PFSK-1 (cell line): ENCODE results near the gene CUL4A.

ENCODE experiments used
- FOXP2 ChIP-seq: optimal IDR thresholded peaks from 2 replicates; pipeline ENCODE3; 2011; ENCODE audit warnings: borderline replicate concordance, control low read depth, inconsistent platforms; ENCODE audit not compliant: insufficient read depth; ENCODE audit errors: extremely low read length, extremely low read depth
- POLR2AphosphoS5 ChIP-seq: IDR thresholded peaks from 2 replicates; pipeline ENCODE4 v1.6.1; 2012; ENCODE audit warnings: low read depth, mild to moderate bottlenecking, control low read depth, low read length, moderate library complexity
- SIN3A ChIP-seq: IDR thresholded peaks from 2 replicates; pipeline ENCODE4 v1.6.1; 2012; ENCODE audit warnings: mild to moderate bottlenecking, low read length, moderate library complexity, borderline replicate concordance; ENCODE audit not compliant: insufficient read depth
- TAF1 ChIP-seq: IDR thresholded peaks from 2 replicates; pipeline ENCODE4 v1.6.1; 2012; ENCODE audit warnings: low read length, control low read depth, borderline replicate concordance; ENCODE audit not compliant: insufficient read depth
- TF ChIP-seq, protein P1 (sequence below), 2 experiments: IDR thresholded peaks; 2 replicates each; pipeline versions ENCODE4 v1.6.1 to v1.8.0; 2011 to 2012; ENCODE audit warnings: low read depth in 2 of 2, low read length in 2 of 2, control low read depth in 1 of 2, inconsistent platforms in 1 of 2, mild to moderate bottlenecking in 1 of 2, moderate library complexity in 1 of 2; ENCODE audit not compliant: insufficient read depth in 1 of 2

Gene CUL4A

DNA sequence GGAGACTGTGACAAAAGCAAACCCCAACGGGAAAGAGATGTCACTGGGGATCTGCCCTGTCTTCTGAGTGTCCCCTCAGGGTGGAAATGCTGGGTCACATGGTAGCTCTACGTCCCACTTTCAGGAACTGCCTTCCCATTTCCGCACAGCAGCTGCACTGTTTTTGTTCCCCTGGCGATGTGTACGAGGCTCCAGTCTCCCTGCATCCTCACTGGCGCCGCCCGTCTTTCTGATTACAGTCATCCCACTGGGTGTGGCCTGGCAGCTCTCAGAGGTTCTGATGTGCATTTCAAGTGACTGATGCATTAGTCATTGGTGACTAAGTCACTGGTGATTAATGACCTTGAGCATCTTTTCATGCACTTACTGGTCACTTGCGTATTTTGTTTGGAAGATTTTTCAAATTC is 22.1 kb upstream of the CUL4A start:
- TF ChIP-seq POLR2AphosphoS5 (no peak), SIN3A (no peak), FOXP2 (peak; percentile 81)
- TF ChIP-seq, protein P1, sequence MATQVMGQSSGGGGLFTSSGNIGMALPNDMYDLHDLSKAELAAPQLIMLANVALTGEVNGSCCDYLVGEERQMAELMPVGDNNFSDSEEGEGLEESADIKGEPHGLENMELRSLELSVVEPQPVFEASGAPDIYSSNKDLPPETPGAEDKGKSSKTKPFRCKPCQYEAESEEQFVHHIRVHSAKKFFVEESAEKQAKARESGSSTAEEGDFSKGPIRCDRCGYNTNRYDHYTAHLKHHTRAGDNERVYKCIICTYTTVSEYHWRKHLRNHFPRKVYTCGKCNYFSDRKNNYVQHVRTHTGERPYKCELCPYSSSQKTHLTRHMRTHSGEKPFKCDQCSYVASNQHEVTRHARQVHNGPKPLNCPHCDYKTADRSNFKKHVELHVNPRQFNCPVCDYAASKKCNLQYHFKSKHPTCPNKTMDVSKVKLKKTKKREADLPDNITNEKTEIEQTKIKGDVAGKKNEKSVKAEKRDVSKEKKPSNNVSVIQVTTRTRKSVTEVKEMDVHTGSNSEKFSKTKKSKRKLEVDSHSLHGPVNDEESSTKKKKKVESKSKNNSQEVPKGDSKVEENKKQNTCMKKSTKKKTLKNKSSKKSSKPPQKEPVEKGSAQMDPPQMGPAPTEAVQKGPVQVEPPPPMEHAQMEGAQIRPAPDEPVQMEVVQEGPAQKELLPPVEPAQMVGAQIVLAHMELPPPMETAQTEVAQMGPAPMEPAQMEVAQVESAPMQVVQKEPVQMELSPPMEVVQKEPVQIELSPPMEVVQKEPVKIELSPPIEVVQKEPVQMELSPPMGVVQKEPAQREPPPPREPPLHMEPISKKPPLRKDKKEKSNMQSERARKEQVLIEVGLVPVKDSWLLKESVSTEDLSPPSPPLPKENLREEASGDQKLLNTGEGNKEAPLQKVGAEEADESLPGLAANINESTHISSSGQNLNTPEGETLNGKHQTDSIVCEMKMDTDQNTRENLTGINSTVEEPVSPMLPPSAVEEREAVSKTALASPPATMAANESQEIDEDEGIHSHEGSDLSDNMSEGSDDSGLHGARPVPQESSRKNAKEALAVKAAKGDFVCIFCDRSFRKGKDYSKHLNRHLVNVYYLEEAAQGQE (IDR thresholded peaks at IDR 0.05; ENCODE audit: insufficient read depth in 1 of 2, low read depth in 2 of 2, low read length in 2 of 2), result no peak

- TF ChIP-seq, protein P1 (IDR thresholded peaks at IDR 0.05; ENCODE audit: insufficient read depth in 1 of 2, low read depth in 2 of 2, low read length in 2 of 2), result no peak
- TF ChIP-seq FOXP2 (no peak), TAF1 (no peak), SIN3A (no peak), POLR2AphosphoS5 (no peak)
These were observed 21.3 kb upstream of the CUL4A start for GRCh38 chr13:113187883-113188665.

DNA sequence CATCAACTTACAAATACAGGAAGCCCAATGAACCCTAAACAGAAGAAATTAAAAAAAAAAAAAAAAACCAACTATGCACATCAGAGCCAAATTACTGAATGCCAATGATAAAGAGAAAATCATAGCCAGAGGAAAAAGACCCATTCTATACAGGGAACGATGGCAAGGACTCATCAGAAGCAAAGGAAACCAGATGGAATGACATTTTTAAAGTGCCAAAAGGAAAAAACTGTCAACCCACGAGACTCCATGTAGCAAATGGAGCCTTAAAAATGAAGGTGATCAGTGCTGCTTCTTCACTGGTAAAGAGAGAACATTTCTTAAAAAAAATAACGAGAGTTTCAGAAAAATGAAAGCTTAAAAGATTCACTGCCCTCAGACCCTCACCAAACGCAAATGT is 19.2 kb upstream of the CUL4A start:
- TF ChIP-seq FOXP2 (no peak), POLR2AphosphoS5 (no peak), SIN3A (no peak), TAF1 (no peak)
- TF ChIP-seq, protein P1 (IDR thresholded peaks at IDR 0.05; ENCODE audit: insufficient read depth in 1 of 2, low read depth in 2 of 2, low read length in 2 of 2), result no peak

- TF ChIP-seq, protein P1 (IDR thresholded peaks at IDR 0.05; ENCODE audit: insufficient read depth in 1 of 2, low read depth in 2 of 2, low read length in 2 of 2), result no peak
- TF ChIP-seq FOXP2, result no peak
- no peak for TF ChIP-seq TAF1
- TF ChIP-seq SIN3A, result no peak
- no peak for TF ChIP-seq POLR2AphosphoS5
These were observed 17.1 kb upstream of the CUL4A start for GRCh38 chr13:113192279-113192678.

- TF ChIP-seq SIN3A, result no peak
- no peak for TF ChIP-seq POLR2AphosphoS5
- no peak for TF ChIP-seq TAF1
- no peak for TF ChIP-seq FOXP2
- TF ChIP-seq, protein P1 (IDR thresholded peaks at IDR 0.05; ENCODE audit: insufficient read depth in 1 of 2, low read depth in 2 of 2, low read length in 2 of 2), result no peak
These were observed 16.5 kb upstream of the CUL4A start for GRCh38 chr13:113192902-113193301.
